Posterior cingulate gyrus (tissue), 11 donors: ENCODE results near the gene LILRB5.
A peak's percentile ranks its signal among the peaks of the same experiment; 100 is the strongest.

Experiments used
- DNase-seq, 10 donors: peaks; one replicate each; pipeline versions ENCODE4 v3.0.0 to v3.0.0-alpha.2; 2020 to 2021; ENCODE audit warnings: mixed read lengths in 3 of 10
- intact Hi-C: fragments of 100-400 bp; cut with DNase I; formaldehyde crosslinking; loops from one replicate; pipeline ENCODE4 v1.15.1; 2023

LILRB5 gene

GRCh38 chr19:54201172-54201701 is 55.8 kb downstream of the LILRB5 start:
- intact Hi-C loops, result no loop called here

More at GRCh38 chr19:54201172-54201701, 55.8 kb downstream of the LILRB5 start:
- peak in 2 of 10 donors; percentile 43 to 82 for DNase-seq
